HepG2 (cell line): ENCODE data around the gene PCSK6. TPM values are rescaled to one million over a fixed set of nuclear protein-coding genes. Genes with fewer than 3 reads are reported as not detected.

Experiments used
- ETV6 ChIP-seq: sonication (generic); formaldehyde crosslinking; conservative IDR thresholded peaks from 2 replicates; pipeline ENCODE4 v1.4.0; 2020; ENCODE audit warnings: missing genetic modification reagents
- MXD4 ChIP-seq: IDR thresholded peaks from 2 replicates; pipeline ENCODE4 v1.6.1; 2016; ENCODE audit warnings: mild to moderate bottlenecking, missing biosample characterization, missing genetic modification reagents
- RFX1 ChIP-seq: fragments of 450-650 bp; IDR thresholded peaks from 2 replicates; pipeline ENCODE4 v1.6.1; 2017
- SRSF9 ChIP-seq: fragments of 200-400 bp; formaldehyde crosslinking; IDR thresholded peaks from 2 replicates; pipeline ENCODE4 v1.6.1; 2018; ENCODE audit warnings: borderline replicate concordance, mild to moderate bottlenecking, low read depth, low read length; ENCODE audit not compliant: insufficient read depth, poor library complexity, severe bottlenecking
- ZNF3 ChIP-seq: IDR thresholded peaks from 2 replicates; pipeline ENCODE4 v1.7.0; 2017; ENCODE audit warnings: inconsistent platforms
- polyA plus RNA-seq, 8 experiments: library from polyadenylated mRNA; depleted of rRNA in 3 of 8; stranded (reverse) in 7 of 8; unstranded in 1 of 8; fragments of >200 nt; fragmentation: Illumina TruSeq in 4 of 8; extraction: Trizol in 4 of 8; gene quantifications; 2 replicates each; pipeline versions ENCODE4 v1.2.1 to v1.2.3, GENCODE V29; 2011 to 2016; ENCODE audit warnings: low read depth in 4 of 8, missing spikeins in 1 of 8, mixed read lengths in 1 of 8; ENCODE audit not compliant: insufficient read depth in 1 of 8
- total RNA-seq, 5 experiments: library from RNA; depleted of rRNA; stranded (reverse); fragments of >200 nt; fragmentation: Illumina TruSeq; extraction: Trizol; gene quantifications; 2 replicates each; pipeline ENCODE4 v1.2.3, GENCODE V29; 2016; ENCODE audit warnings: low read depth in 1 of 5
- TF ChIP-seq, protein P1 (sequence below): sonication (generic); formaldehyde crosslinking; IDR thresholded peaks from 2 replicates; pipeline ENCODE4 v1.4.0; 2020; ENCODE audit warnings: low read depth, mild to moderate bottlenecking, missing genetic modification reagents
- TF ChIP-seq, protein P2 (sequence below): fragments of 450-650 bp; IDR thresholded peaks from 2 replicates; pipeline ENCODE4 v1.6.1; 2017
- TF ChIP-seq, protein P3 (sequence below), 2 experiments: sonication (generic) in 1 of 2; formaldehyde crosslinking in 1 of 2; IDR thresholded peaks; 2 replicates each; pipeline versions ENCODE4 v1.5.1 to v1.6.1; 2011 to 2020; ENCODE audit warnings: borderline replicate concordance in 1 of 2, low read depth in 1 of 2, low read length in 1 of 2, mild to moderate bottlenecking in 1 of 2, missing genetic modification reagents in 1 of 2, moderate library complexity in 1 of 2
- TF ChIP-seq, protein P4 (sequence below): sonication (generic); formaldehyde crosslinking; IDR thresholded peaks from 2 replicates; pipeline ENCODE4 v1.5.1; 2020; ENCODE audit warnings: mild to moderate bottlenecking, missing genetic modification reagents, borderline replicate concordance

PCSK6 gene
- total and polyA plus RNA-seq, 2 of the 13 experiments (the other 11 are each of a cell fraction or from before 2014, with no cell fraction given) = 56.5 to 155 TPM

DNA sequence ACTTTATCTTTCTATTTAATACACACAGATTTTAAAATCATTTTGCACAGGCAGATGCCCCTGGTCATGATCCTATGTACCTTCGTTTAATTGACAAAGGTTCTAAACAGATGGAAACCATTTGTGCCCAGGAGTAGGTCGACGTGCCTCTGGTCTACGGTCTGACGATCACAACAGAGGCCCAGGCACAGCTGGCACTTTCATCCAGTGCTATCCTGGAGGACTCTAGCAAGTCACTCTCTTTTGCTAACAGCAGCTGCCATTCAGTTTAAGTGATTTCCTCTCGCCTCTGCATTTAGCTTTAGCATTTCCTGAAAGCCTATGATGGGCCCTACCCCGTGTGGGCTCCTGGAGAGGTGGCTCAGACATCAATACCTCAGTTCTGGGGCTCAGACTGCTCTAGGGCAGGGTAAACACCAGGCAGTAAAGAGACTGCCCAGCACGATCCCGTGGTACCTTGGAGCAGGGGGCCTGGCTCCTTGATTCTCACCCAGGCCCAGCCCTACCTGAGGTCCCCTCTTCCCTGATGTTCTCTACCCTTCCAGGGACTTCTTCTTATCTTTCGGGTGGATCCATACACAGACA is 111.2 kb downstream of the PCSK6 start (continued):
- TF ChIP-seq ZNF3 (CRISPR knock-in tag) (no peak), MXD4 (no peak), ETV6 (CRISPR knock-in tag) (no peak), RFX1 (no peak), SRSF9 (no peak)
- TF ChIP-seq, protein P1, sequence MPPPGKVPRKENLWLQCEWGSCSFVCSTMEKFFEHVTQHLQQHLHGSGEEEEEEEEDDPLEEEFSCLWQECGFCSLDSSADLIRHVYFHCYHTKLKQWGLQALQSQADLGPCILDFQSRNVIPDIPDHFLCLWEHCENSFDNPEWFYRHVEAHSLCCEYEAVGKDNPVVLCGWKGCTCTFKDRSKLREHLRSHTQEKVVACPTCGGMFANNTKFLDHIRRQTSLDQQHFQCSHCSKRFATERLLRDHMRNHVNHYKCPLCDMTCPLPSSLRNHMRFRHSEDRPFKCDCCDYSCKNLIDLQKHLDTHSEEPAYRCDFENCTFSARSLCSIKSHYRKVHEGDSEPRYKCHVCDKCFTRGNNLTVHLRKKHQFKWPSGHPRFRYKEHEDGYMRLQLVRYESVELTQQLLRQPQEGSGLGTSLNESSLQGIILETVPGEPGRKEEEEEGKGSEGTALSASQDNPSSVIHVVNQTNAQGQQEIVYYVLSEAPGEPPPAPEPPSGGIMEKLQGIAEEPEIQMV (CRISPR knock-in tag) = no peak
- TF ChIP-seq, protein P2, sequence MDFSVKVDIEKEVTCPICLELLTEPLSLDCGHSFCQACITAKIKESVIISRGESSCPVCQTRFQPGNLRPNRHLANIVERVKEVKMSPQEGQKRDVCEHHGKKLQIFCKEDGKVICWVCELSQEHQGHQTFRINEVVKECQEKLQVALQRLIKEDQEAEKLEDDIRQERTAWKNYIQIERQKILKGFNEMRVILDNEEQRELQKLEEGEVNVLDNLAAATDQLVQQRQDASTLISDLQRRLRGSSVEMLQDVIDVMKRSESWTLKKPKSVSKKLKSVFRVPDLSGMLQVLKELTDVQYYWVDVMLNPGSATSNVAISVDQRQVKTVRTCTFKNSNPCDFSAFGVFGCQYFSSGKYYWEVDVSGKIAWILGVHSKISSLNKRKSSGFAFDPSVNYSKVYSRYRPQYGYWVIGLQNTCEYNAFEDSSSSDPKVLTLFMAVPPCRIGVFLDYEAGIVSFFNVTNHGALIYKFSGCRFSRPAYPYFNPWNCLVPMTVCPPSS = no peak
- TF ChIP-seq, protein P3, sequence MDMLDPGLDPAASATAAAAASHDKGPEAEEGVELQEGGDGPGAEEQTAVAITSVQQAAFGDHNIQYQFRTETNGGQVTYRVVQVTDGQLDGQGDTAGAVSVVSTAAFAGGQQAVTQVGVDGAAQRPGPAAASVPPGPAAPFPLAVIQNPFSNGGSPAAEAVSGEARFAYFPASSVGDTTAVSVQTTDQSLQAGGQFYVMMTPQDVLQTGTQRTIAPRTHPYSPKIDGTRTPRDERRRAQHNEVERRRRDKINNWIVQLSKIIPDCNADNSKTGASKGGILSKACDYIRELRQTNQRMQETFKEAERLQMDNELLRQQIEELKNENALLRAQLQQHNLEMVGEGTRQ (IDR thresholded peaks at IDR 0.05; ENCODE audit: low read depth, low read length) = no peak
- TF ChIP-seq, protein P3 (CRISPR knock-in tag; IDR thresholded peaks at IDR 0.05; ENCODE audit: borderline replicate concordance) = no peak
- TF ChIP-seq, protein P4, sequence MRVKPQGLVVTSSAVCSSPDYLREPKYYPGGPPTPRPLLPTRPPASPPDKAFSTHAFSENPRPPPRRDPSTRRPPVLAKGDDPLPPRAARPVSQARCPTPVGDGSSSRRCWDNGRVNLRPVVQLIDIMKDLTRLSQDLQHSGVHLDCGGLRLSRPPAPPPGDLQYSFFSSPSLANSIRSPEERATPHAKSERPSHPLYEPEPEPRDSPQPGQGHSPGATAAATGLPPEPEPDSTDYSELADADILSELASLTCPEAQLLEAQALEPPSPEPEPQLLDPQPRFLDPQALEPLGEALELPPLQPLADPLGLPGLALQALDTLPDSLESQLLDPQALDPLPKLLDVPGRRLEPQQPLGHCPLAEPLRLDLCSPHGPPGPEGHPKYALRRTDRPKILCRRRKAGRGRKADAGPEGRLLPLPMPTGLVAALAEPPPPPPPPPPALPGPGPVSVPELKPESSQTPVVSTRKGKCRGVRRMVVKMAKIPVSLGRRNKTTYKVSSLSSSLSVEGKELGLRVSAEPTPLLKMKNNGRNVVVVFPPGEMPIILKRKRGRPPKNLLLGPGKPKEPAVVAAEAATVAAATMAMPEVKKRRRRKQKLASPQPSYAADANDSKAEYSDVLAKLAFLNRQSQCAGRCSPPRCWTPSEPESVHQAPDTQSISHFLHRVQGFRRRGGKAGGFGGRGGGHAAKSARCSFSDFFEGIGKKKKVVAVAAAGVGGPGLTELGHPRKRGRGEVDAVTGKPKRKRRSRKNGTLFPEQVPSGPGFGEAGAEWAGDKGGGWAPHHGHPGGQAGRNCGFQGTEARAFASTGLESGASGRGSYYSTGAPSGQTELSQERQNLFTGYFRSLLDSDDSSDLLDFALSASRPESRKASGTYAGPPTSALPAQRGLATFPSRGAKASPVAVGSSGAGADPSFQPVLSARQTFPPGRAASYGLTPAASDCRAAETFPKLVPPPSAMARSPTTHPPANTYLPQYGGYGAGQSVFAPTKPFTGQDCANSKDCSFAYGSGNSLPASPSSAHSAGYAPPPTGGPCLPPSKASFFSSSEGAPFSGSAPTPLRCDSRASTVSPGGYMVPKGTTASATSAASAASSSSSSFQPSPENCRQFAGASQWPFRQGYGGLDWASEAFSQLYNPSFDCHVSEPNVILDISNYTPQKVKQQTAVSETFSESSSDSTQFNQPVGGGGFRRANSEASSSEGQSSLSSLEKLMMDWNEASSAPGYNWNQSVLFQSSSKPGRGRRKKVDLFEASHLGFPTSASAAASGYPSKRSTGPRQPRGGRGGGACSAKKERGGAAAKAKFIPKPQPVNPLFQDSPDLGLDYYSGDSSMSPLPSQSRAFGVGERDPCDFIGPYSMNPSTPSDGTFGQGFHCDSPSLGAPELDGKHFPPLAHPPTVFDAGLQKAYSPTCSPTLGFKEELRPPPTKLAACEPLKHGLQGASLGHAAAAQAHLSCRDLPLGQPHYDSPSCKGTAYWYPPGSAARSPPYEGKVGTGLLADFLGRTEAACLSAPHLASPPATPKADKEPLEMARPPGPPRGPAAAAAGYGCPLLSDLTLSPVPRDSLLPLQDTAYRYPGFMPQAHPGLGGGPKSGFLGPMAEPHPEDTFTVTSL (CRISPR knock-in tag) = no peak
